GM13977 (cell line): Measurements from ENCODE around the gene HEY2.

Experiments used
- DNase-seq: peaks from one replicate; pipeline ENCODE4 v3.0.0; 2012; ENCODE audit warnings: low spot score
- in situ Hi-C: fragments of 300-500 bp; cut with MboI; formaldehyde crosslinking; loops from one replicate; pipeline ENCODE4 v1.12.0; 2022; ENCODE audit warnings: low sequenced_read_pairs, low pct_unique_long_range_greater_than_20kb, mixed read lengths, inconsistent platforms; ENCODE audit not compliant: unreplicated experiment
- TF ChIP-seq, protein P1 (sequence below): IDR thresholded peaks from 2 replicates; pipeline ENCODE4 v1.5.1; 2012; ENCODE audit warnings: mild to moderate bottlenecking, control low read depth; ENCODE audit not compliant: insufficient read depth; ENCODE audit errors: extremely low read depth, missing control alignments

The HEY2 gene

DNA sequence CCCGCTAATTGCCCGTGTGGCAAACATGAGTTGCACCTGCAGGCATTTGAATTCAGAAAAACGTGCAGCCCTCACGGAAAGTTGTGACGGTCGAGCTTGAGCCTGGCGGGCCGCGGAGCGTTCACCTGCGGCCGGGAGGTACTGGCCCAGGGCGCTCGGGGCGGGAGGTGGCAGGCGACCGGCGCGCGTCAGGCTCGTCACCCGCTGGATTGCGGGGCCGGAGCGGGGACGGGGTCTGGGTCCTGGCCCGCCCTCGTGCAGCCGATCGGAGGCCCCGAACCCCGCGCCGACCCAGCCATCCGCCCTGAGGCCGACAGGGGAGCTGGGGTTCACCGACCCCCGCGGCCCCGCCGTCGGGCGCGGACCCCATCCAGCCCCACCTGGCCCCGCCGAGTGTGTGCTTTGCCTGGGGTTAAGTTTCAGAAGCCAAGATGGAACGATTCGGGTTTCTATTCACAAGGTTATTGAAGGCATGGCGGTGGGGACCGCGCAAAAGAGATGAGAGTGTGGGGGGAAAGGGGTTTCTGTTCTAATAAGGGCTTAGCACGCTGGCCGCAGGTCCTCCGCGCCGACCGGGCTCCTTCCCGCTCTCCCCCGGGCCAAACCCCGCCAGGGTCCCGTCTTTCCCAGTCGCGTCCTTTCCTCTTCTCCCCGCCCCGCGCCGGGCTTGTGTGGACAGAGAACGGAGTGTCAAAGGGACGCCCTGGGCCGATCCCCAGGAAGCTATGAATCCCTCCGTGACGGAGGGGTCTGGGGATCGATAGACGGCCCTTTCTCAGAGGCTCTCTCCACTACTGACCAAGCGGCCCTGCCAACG lies 1.6 kb upstream of the HEY2 start:
- DNase-seq = no peak
- in situ Hi-C loops = no loop called here
- TF ChIP-seq, protein P1, sequence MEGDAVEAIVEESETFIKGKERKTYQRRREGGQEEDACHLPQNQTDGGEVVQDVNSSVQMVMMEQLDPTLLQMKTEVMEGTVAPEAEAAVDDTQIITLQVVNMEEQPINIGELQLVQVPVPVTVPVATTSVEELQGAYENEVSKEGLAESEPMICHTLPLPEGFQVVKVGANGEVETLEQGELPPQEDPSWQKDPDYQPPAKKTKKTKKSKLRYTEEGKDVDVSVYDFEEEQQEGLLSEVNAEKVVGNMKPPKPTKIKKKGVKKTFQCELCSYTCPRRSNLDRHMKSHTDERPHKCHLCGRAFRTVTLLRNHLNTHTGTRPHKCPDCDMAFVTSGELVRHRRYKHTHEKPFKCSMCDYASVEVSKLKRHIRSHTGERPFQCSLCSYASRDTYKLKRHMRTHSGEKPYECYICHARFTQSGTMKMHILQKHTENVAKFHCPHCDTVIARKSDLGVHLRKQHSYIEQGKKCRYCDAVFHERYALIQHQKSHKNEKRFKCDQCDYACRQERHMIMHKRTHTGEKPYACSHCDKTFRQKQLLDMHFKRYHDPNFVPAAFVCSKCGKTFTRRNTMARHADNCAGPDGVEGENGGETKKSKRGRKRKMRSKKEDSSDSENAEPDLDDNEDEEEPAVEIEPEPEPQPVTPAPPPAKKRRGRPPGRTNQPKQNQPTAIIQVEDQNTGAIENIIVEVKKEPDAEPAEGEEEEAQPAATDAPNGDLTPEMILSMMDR = no peak

DNA sequence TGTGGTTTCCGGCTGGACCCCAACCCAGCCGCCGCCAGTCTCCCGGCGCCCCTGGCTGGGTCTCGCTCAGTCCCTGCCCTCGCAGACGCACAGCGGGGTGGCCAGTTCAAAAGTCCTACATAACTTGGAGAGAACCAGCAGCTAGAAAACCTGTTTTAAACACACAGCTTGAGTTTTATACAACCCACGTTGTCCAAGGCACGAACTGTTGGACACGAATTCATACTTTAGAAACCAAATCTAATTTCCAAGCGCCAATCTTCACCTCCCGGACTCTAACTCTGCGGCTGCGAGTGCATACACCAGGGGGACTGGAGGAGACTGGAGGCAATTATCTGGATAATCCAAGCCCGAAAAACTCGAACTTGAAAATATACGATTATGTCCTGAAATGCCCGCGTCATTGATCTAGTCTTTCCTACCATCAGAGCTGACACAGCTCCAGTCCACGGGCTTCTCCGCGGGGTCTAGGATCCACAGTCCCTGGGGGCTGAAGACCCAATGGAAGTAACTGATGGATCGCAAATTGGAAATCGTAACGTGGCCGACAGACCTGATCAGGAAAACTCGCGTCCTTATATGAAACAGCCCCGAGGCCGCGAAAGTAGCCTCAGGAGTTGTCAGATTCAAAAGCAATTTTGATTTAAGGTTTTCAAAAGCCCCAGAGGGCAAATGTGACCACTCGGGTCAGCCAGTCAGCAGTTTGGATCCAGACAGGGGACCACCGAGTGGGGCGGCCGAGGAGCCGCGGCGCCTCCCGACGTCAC lies 843 bp upstream of the HEY2 start:
- TF ChIP-seq, protein P1 = no peak
- DNase-seq = no peak
- in situ Hi-C loops = no loop called here

DNA sequence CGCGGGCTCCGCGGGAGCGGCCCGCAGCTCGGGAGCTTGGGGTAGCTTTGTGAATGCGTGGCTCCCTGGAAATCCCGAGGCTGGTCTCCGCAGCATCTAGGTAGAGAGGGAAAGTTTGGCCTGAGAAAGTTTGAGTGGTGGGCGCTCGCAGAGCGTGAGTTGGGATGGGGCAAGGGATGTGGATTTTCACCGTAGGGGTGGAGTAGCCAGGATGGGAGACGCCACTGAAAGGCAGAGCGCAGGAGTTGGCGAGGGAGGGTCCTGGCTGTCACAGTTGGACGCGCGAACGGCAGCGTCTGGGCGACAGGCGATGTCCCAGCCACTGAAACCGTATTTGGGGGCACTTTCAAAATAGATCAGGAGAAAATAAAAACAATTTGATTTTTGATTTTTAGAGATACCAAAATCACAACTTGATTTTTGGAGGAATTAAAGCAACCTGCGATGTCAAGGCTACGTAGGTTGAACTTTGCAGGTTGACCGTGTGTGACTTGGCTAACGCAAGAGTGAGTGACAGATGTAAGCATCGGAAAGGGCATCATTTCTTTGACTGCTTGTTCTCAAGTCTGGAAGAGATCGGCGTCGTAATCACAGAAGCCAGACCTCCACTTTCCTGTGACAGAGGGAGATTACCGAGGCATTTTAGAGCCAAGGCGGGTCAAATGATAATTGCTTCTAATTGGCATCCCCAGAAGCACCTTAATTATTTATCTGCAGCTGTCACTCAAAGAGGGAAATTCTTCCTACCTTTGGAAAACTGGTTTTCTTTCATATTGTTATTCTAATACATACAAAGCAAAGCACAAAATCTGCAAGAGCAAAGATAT lies 646 bp downstream of the HEY2 start:
- DNase-seq = no peak
- in situ Hi-C loops = loop anchor here (10.0 kb wide), 1 partner anchor 235 kb away; no protein-coding TSS in a partner anchor

DNA sequence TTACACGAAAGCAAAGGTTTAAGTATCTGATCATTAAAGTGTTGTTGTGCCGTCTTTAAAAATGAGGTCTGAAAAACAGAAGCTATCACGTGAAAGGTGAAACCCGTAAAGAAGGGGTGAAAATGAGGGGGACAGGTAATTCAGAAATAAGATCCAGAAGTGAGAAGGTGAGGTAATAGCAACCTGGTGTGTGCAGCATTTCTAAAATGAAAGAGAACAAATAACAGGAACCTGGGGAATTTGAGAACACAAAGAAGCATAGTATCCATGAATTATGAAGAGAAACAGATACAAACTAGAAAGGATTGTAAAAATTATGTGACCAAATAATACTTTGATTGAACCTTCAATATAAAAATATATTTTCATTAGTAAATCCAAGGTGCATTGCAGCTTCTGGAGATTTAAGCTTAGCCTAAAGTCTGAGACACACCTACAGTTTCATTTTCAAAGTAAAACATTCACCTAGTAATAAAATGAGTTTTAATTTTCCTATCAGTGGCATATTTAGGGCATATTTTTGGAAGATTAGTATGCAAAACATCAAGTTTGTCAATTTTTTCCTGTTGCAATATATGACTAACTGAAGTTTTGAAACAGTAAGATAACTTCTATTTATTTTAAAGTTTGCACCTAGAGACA lies 1.4 kb downstream of the HEY2 start:
- no peak for DNase-seq
- in situ Hi-C loops = loop anchor here (10.0 kb wide), 1 partner anchor 236 kb away; no protein-coding TSS in a partner anchor
- TF ChIP-seq, protein P1 = no peak

More for the DNA sequence above, 646 bp downstream of the HEY2 start:
- TF ChIP-seq, protein P1 = no peak

DNA sequence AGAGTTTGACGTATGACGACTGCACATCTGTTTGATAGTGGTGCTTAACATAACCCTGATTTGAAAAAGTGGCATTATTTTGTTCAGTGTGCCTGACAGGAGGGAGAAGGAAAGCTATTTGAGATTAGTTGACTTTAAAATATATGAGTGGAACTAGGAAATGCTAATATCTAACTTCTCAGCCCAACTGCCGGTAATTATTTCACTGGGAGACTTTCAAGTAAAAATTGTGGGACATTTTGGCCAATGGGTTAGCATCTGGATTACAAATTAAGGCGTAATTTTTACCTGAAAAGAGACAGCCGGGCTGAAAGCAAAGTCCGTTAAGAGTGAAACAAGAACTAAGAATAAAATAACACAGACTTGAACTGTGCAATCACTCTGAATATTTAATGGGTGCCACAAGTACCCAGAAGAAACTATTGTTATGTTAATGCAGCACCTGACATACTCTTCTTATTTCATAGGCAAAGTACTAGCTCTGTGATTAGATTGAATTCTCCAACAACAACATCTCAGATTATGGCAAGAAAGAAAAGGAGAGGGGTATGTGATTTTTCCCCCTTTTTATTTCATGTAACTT lies 2.0 kb downstream of the HEY2 start:
- TF ChIP-seq, protein P1 = no peak
- DNase-seq = no peak
- in situ Hi-C loops = loop anchor here (10.0 kb wide), 1 partner anchor 237 kb away; no protein-coding TSS in a partner anchor
